Sigmoid colon (tissue), 7 donors: ENCODE results near the gene ABHD16A. TPM values are rescaled to one million over a fixed set of nuclear protein-coding genes. Genes with fewer than 3 reads are reported as not detected.
"Not testable (repeated sequence)": the region's sequence is repeated elsewhere in the genome, so short reads cannot be mapped to it uniquely, and the experiment has no call there.

Experiments used
- DNase-seq: peaks from one replicate; pipeline ENCODE4 v3.0.0-alpha.2; 2019
- H3K27ac ChIP-seq, 4 donors: fragments of 200-600 bp; sonication (generic); one replicate each; pipeline ENCODE4 v1.5.1; 2016 to 2019; ENCODE audit warnings: mild to moderate bottlenecking in 1 of 4
- H3K27me3 ChIP-seq, 3 donors: fragments of 200-600 bp; sonication (generic); one replicate each; pipeline ENCODE4 v1.5.1; 2019; ENCODE audit warnings: mild to moderate bottlenecking in 1 of 3
- H3K36me3 ChIP-seq, 4 donors: fragments of 200-600 bp; sonication (generic); one replicate each; pipeline ENCODE4 v1.5.1; 2016 to 2019
- H3K4me1 ChIP-seq, 4 donors: fragments of 200-600 bp; sonication (generic); one replicate each; pipeline ENCODE4 v1.5.1; 2017 to 2019
- H3K4me3 ChIP-seq, 4 donors: fragments of 200-600 bp; sonication (generic); one replicate each; pipeline ENCODE4 v1.5.1; 2017 to 2019; ENCODE audit warnings: mild to moderate bottlenecking in 2 of 4, moderate library complexity in 1 of 4
- H3K9me3 ChIP-seq, 4 donors: fragments of 200-600 bp in 3 of 4; sonication (generic) in 3 of 4; one replicate each; pipeline versions ENCODE4 v1.5.1 to v1.6.1; 2013 to 2019
- EP300 ChIP-seq, 4 donors: sonication (generic); formaldehyde crosslinking; IDR thresholded peaks; one replicate each; pipeline ENCODE4 v1.6.1; 2017; ENCODE audit warnings: antibody characterized with exemption in 4 of 4
- POLR2A ChIP-seq, 2 donors: fragments of 450-650 bp; IDR thresholded peaks; one replicate each; pipeline ENCODE4 v1.6.1; 2016; ENCODE audit warnings: antibody characterized with exemption in 2 of 2, mild to moderate bottlenecking in 2 of 2, moderate library complexity in 2 of 2
- POLR2AphosphoS5 ChIP-seq, 4 donors: sonication (generic); formaldehyde crosslinking; IDR thresholded peaks; one replicate each; pipeline ENCODE4 v1.6.1; 2017; ENCODE audit warnings: antibody characterized with exemption in 4 of 4
- WGBS, 2 donors: extraction: QIAGEN DNeasy Blood & Tissue Kit; methylation state at CpG; one replicate each; pipeline ENCODE4 v1.1.7; 2013; 5-methylcytosine and 5-hydroxymethylcytosine counted together
- intact Hi-C: fragments of 100-400 bp; cut with DNase I; formaldehyde crosslinking; loops from one replicate; pipeline ENCODE4 v1.15.1; 2023
- polyA plus RNA-seq, 3 donors: library from polyadenylated mRNA; stranded (reverse); fragments of 200-250 nt; gene quantifications; one replicate each; pipeline ENCODE4 v1.2.3, GENCODE V29; 2013
- total RNA-seq, 4 donors: library from RNA; depleted of rRNA; stranded (reverse); fragments of >200 nt; gene quantifications; one replicate each; pipeline ENCODE4 v1.1.0, GENCODE V29; 2016
- TF ChIP-seq, protein P1 (sequence below), 4 experiments: fragments of 450-650 bp in 3 of 4; fragments of 200-600 bp in 1 of 4; IDR thresholded peaks; one replicate each; pipeline ENCODE4 v1.5.1; 2016 to 2019; ENCODE audit warnings: antibody characterized with exemption in 4 of 4, mild to moderate bottlenecking in 3 of 4, moderate library complexity in 2 of 4
- donor health status: healthy with polysubstance abuse.
- donor health status: Bipolar disorder and iron deficiency.
- donor health status: healthy.

The ABHD16A gene
- total and polyA plus RNA-seq, 7 donors = 16.9 to 63.4 (median 40.3) TPM

- Histone ChIP-seq H3K27me3 (no peaks in the 10 kb centered on the region), H3K4me1 (peaks cover 0 to 11% (median 10%) of the 10 kb centered on the region in 4 donors), H3K4me3 (no peak overlapping the region), H3K9me3 (no peaks in the 10 kb centered on the region), H3K27ac (no peak overlapping the region), H3K36me3 (no peaks in the 10 kb centered on the region)
- intact Hi-C loops = no loop called here
- WGBS, 2 donors = 81 to 83% methylated on average over 8 of the region's 8 CpGs
- TF ChIP-seq EP300 (IDR thresholded peaks at IDR 0.05) (no peak), POLR2AphosphoS5 (IDR thresholded peaks at IDR 0.05) (no peak), POLR2A (IDR thresholded peaks at IDR 0.05) (no peak)
- TF ChIP-seq, protein P1, sequence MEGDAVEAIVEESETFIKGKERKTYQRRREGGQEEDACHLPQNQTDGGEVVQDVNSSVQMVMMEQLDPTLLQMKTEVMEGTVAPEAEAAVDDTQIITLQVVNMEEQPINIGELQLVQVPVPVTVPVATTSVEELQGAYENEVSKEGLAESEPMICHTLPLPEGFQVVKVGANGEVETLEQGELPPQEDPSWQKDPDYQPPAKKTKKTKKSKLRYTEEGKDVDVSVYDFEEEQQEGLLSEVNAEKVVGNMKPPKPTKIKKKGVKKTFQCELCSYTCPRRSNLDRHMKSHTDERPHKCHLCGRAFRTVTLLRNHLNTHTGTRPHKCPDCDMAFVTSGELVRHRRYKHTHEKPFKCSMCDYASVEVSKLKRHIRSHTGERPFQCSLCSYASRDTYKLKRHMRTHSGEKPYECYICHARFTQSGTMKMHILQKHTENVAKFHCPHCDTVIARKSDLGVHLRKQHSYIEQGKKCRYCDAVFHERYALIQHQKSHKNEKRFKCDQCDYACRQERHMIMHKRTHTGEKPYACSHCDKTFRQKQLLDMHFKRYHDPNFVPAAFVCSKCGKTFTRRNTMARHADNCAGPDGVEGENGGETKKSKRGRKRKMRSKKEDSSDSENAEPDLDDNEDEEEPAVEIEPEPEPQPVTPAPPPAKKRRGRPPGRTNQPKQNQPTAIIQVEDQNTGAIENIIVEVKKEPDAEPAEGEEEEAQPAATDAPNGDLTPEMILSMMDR (IDR thresholded peaks at IDR 0.05) = no peak
- DNase-seq = no peak
These were observed 9.2 kb upstream of the ABHD16A start for GRCh38 chr6:31712296-31712695.

GRCh38 chr6:31711233-31711632 lies 8.1 kb upstream of the ABHD16A start:
- peaks cover 0 to 11% (median 10%) of the 10 kb centered on the region in 4 donors for H3K4me1 ChIP-seq
- intact Hi-C loops = no loop called here
- no peaks in the 10 kb centered on the region for H3K27me3 ChIP-seq
- WGBS, 2 donors = 17 to 44% methylated on average over 8 of the region's 8 CpGs
- H3K9me3 ChIP-seq = no peaks in the 10 kb centered on the region
- no peak for DNase-seq
- H3K4me3 ChIP-seq = no peak overlapping the region
- no peak overlapping the region for H3K27ac ChIP-seq
- no peaks in the 10 kb centered on the region for H3K36me3 ChIP-seq
- TF ChIP-seq, protein P1 (IDR thresholded peaks at IDR 0.05) = no peak
- TF ChIP-seq EP300 (IDR thresholded peaks at IDR 0.05) (no peak), POLR2AphosphoS5 (IDR thresholded peaks at IDR 0.05) (no peak), POLR2A (IDR thresholded peaks at IDR 0.05) (no peak)

- Histone ChIP-seq H3K27me3 (no peaks in the 10 kb centered on the region), H3K4me1 (peaks cover 0 to 11% (median 9%) of the 10 kb centered on the region in 4 donors), H3K36me3 (no peaks in the 10 kb centered on the region), H3K27ac (no peak overlapping the region), H3K4me3 (no peak overlapping the region), H3K9me3 (no peaks in the 10 kb centered on the region)
- 70 to 71% methylated on average over 5 of the region's 5 CpGs for WGBS, 2 donors
- TF ChIP-seq POLR2AphosphoS5 (IDR thresholded peaks at IDR 0.05) (no peak), EP300 (IDR thresholded peaks at IDR 0.05) (no peak), POLR2A (IDR thresholded peaks at IDR 0.05) (no peak)
- TF ChIP-seq, protein P1 (IDR thresholded peaks at IDR 0.05) = no peak
- intact Hi-C loops = no loop called here
- DNase-seq = no peak
These were observed 7.5 kb upstream of the ABHD16A start for GRCh38 chr6:31710523-31711219.

- H3K4me3 ChIP-seq, H3K27me3 ChIP-seq, H3K27ac ChIP-seq, H3K4me1 ChIP-seq, H3K9me3 ChIP-seq, H3K36me3 ChIP-seq, DNase-seq: not testable (repeated sequence)
- WGBS, 2 donors = 92 to 93% methylated on average over 11 of the region's 11 CpGs
- intact Hi-C loops = loop anchor here (5.0 to 10.0 kb wide), 2 partner anchors 83 to 164 kb away; partner anchors contain the start of genes ATP6V1G2, DDX39B and NFKBIL1
These were observed 6.0 kb upstream of the ABHD16A start for GRCh38 chr6:31709157-31709556.

DNA sequence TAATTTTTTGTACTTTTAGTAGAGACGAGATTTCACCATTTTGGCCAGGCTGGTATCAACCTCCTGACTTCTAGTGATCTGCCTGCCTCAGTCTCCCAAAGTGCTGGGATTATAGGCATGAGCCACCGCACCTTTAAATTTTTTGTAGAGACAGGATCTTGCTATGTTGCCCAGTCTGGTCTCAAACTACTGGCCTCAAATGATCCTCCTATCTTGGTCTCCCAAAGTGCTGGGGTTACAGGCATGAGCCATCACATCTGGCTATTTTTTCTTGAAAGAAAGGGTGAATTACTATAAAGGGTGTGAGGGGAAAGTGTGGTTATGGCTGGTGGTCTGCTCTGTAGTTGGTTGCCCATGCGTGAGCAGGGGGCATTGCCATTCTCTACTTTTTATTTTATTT lies 5.1 kb upstream of the ABHD16A start:
- TF ChIP-seq POLR2A (IDR thresholded peaks at IDR 0.05) (no peak), POLR2AphosphoS5 (IDR thresholded peaks at IDR 0.05) (no peak), EP300 (IDR thresholded peaks at IDR 0.05) (no peak)
- TF ChIP-seq, protein P1 (IDR thresholded peaks at IDR 0.05) = no peak
- Histone ChIP-seq H3K27ac (no peak overlapping the region), H3K36me3 (no peaks in the 10 kb centered on the region), H3K4me3 (no peak overlapping the region), H3K9me3 (no peaks in the 10 kb centered on the region), H3K4me1 (peaks cover 0 to 7% (median 2%) of the 10 kb centered on the region in 4 donors), H3K27me3 (no peaks in the 10 kb centered on the region)
- no peak for DNase-seq
- WGBS, 2 donors = 95 to 96% methylated on average over 3 of the region's 3 CpGs
- intact Hi-C loops = loop anchor here (5.0 to 10.0 kb wide), 2 partner anchors 84 to 163 kb away; partner anchors contain the start of genes ATP6V1G2, DDX39B and NFKBIL1
